D341Med (cell line): ENCODE data around the gene SPON1.
"Not testable (repeated sequence)": the region's sequence is repeated elsewhere in the genome, so short reads cannot be mapped to it uniquely, and the experiment has no call there.

Experiments used
- DNase-seq: peaks from one replicate; pipeline ENCODE4 v3.0.0; 2012; ENCODE audit warnings: low spot score

The SPON1 gene

DNA sequence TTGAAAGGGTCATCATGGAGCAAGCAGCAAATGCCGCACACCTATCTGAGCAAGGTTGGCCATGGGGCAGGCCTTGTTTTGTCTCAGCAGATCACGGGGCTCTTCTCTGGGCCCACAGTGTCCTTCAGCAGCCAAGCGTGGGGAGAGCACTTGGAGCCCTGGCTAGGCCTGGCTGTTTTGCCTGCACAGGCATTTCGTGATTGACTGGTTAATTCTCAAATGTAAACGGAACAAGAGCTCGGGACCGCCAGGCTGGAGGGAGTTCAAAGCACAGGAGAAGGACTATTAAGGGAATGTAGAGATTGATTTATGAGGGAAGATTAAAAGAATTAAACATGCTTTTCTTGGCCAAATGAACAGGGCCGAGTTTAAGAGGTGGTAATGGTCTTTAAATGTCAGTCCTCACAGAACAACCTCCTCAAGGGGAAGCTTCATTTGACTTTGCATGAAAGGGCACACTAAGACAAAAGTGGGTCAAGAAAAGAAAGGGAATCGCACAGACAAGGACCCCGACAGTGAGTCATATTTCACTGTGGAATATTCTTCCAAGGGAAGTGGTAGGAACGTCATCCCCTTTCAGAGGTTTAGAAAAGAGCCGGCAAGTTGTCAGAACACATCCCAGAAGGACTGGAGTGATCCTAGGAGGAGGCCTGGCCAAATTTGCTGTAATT, 20.7 kb downstream of the SPON1 start:
- no peak for DNase-seq

DNA sequence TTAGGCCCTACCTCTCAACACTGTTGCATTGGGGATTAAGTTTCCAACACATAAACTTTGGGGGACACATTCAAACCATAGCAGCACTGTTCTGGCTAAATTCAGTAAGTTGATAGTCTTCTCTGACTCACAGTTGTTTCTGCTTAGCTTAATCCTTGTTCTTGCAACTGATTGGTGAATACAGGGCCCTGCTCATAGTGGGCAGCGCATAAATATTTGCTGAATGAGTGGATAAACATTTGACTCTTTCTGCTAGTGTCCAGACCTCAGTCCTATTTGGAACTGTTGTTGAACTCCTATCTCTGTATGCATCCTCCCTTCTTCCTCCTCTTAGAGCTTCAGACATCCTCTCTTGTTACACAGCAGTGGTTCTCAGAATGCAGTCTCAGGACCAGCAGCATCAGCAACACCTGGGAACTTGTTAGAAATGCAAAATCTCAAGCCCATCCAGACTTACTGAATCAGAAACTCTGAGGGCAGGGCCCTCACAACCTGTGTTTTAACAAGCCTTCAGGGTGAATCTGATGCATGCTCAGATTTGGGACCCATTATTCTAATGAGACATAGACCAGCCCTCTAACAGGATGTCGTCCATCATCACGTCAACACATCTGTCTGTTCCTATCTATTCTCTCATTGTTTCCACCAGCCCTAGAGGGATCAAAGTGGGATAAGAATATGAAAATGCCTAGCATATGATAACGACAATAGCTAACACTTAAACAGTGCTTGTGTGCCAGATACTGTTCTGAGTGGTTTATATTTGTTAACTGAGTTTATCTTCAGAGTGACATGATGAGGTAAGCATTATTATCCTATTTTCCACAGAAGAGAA, 22.3 kb downstream of the SPON1 start:
- no peak for DNase-seq

- not testable (repeated sequence) for DNase-seq
Measured at GRCh38 chr11:13986695-13987094, 24.2 kb downstream of the SPON1 start.

GRCh38 chr11:13992158-13992856, 29.8 kb downstream of the SPON1 start:
- DNase-seq: not testable (repeated sequence)

DNA sequence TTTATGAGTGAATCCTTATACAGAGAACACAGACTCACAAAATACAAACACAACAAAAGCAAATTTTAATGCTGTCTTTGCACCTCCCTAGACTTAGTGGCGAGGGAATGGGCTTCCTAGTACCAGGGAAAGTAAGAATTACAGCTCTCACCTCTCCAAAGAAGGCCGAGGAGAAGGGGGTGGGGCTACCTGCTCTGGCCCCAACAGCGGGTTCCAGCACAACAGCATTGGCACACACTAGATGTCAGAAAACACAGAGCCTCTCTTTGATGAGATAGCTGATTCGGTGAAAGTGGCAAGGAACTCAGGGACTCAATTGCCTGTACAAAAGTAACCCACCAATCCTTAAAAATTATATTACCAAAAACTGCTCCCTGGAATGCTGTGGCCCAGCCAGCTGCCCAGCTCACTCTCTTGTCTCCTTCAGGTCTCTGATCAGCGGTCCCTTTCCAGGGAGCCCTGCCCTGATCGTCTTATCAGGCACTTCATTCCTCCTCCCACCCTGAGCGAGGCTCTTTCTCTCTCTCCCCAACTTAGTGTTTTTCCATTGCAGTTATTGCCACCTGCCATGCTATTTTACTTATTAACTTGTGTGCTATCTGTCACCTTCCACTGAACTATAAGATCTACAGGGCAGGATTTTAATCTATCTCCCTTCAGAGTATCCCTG, 30.7 kb downstream of the SPON1 start:
- DNase-seq: no peak

DNA sequence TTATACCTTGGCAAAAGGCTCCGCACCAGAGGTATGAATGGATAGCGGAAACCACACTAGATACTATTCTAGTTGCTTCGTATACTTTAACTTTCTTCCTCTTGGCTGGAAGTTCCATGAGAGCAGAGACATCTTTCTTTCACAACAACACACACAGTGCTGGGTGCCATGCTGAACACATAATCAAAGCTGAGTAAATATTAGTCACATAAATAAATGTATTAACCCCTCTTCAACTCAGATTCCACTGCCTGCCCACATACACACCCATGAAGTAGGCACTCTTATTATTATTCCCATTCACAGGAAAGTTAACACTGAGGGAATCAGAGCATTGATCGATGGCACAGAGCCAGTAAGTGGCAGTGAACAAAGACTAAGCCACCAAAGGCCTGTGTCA, 35.4 kb downstream of the SPON1 start:
- DNase-seq: no peak

- no peak for DNase-seq
Measured at GRCh38 chr11:13999704-14000103, 37.2 kb downstream of the SPON1 start.

GRCh38 chr11:14001597-14001996, 39.1 kb downstream of the SPON1 start:
- DNase-seq: no peak

DNA sequence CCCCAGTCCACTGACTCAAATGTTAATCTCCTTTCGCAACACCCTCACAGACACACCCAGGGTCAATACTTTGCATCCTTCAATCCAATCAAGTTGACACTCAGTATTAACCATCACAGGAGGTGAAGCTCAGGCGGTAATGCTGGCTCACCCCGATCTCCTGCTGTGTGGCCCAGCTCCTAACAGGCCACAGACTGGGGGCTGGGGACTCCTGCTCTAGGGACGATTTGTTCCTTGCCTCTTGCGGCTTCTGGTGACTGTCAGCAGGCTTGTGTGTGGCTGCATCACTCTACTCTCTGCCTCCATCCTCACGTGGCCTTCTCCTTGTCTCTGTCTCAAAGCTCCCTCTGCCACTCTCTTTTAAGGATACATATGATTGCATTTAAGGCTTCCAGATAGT, 45.0 kb downstream of the SPON1 start:
- no peak for DNase-seq

DNA sequence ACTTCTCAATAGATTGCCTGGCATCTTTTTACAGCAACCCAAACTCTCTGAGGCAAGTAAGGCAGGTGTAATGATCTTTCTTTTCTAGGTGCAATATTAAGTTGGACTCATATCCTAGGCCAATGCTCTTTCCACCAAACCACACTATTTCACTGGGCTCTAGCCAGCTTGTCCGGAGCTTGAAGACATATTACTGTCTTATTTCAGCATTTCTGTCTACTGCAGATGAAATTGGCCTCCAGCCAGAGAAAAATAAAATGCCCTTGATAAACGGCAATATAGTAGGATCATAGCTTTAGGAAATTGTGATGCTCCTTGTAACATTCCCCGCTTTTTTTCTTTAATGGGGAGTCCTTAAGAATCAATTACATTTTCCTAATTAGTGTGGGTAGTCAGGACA, 48.1 kb downstream of the SPON1 start:
- DNase-seq: no peak

DNA sequence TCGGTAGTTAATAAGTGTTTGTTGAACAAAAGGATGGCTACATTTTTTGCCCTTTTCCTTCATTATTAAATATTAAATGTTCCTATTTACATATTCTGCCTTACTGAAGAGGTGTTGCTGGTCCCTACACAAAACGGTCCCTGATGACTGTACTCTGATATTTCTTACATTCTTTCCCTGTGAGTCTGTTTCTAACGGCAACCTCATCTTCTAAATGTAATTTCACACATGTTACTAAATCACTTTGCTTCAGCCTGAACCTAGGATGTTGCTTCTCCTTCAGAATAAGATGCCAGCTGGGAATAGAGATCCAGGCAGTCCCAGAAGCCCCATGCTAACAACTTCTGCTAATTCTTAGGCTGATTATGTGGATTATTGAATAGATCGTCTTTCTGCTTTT, 50.3 kb downstream of the SPON1 start:
- DNase-seq: peak; percentile 41

- DNase-seq: no peak
Measured at GRCh38 chr11:14015711-14016110, 53.2 kb downstream of the SPON1 start.

DNA sequence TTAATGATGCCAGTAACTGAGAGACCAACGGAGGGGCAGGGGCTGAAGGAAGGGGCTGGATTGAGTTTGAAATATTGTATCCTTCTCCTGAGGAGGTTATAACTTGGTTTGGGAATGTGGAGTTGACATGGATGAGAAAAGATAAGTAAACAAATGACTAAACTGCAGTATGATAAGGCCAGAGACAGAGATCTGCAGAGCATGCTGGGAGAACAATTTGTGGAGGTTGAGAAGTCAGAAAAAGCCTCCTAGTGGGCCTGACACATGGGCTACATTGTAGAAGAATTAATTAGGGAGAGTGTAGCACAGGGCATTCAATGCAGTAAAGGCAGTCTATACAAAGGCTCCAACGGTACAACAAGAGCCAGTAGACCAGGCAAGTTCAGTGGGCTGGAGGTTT, 55.9 kb downstream of the SPON1 start:
- DNase-seq: no peak

- DNase-seq: no peak
Measured at GRCh38 chr11:14021738-14022137, 59.2 kb downstream of the SPON1 start.

GRCh38 chr11:14022251-14022650, 59.7 kb downstream of the SPON1 start:
- DNase-seq: no peak

DNA sequence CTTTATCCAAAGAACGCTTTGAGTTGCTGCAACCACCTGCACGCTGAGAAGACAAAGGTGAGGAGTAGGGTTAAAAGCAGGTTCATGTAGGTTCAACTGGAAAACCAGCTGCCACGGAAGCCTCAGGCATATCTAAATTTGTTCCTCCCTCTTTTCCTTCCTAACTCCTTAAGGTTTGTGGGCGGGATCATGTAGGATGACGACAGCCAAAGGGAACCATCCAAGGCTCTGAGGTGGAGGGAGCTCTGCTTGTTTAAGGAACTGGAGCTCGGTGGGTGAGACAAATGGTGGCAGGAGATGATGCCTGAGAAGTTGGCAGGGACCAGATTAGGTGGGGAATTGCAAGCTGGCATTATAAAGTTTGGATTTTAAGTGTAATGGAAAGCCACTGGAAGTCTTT, 60.3 kb downstream of the SPON1 start:
- no peak for DNase-seq

DNA sequence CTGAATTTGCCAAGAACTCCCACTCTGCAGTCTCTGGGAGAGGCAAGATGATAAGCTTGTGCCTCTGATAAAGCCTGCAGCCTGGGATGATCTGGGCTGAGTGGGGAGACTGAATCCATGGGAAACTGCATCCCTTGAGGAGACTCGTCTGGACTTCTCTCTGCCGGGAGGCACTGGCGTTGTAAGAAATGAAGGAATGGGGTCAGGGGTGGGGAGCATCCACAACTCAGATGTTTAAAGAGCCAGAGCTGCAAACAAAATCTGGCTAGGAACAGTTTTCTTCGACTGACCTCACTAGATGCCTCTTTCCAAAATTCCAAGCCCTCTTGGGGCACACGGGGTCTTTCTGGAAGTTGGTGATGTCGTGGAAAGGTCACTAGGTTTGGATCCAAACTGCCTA, 64.4 kb downstream of the SPON1 start:
- no peak for DNase-seq

DNA sequence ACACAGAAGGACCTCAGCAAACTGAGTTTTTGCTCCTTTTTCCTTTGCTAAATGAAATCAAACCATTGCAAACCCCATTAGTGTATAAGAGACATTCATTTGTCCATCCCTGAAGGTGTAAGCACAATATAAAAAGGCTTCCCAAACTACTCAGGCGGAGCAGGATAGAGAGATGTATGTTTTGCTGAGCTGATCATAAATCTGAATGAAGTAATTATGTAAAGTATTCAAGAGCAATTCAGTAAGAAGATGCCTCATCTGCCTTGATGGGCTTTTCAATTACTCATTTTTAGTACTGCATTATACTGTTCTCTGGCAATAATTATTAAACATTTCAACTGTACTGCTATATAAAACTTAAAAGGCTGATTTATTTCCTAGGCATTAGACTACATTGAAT, 65.0 kb downstream of the SPON1 start:
- DNase-seq: no peak

DNA sequence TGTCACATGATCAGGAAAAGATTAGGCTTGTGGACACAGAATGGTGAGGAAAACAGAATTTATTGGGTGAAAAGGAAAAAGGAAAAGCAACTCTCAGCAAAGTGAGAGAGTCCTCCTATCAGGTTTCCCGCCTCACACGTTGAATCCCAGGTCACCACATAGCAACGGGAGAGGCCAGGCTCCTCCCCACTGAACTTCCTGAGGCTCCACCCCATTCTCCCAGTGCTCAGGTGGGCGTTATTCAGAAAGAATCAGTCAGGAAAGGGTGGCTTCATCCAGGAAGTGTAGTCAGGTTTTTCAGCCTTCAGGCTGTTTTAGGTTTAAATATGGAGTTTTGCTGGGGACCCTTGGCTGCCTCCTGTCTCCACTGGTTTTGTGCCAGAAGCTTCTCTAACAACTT, 66.9 kb downstream of the SPON1 start:
- no peak for DNase-seq

DNA sequence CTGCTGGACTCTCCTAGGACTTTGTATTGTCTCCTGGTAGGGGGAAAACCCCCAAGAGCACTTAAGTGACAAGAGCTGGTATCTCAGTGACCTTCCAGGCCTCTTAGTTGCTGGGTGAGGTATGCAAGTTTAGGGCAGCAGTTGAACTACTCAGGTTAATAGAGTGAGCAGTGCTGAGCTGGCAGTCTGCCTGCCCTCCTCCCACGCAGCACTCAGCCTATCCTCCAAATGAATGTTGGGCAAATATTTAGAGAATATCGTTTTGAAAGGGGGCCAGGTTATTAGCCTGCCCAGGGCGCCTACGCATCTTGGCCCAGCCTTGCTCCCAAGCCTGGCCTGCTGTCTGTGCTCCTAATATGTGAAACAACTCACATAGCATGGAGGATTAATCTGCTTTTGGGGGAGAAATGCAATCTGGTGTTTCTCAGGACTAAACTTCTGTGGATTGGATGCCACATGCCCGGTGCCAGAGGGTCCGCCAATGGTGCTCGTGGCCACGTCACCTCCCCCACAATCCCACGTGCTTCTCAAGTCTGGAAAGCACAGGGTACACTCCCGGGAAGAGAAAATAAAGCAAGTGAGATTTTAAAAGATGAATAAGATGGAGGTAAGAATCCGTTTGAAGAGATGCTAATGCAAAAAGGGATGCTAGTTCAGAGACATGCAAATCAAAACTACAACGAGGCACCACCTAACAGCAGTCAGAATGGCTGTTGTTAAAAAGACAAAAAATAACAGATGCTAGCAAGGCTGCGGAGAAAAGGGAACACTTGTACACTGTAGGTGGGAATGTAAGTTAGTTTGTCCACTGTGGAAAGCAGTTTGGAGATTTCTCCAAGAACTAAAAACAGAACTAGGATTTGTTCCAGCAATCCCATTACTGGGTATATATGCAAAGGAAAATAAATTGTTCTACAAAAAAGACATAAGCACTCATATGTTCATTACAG, 67.7 kb downstream of the SPON1 start:
- DNase-seq: peak; percentile 34

DNA sequence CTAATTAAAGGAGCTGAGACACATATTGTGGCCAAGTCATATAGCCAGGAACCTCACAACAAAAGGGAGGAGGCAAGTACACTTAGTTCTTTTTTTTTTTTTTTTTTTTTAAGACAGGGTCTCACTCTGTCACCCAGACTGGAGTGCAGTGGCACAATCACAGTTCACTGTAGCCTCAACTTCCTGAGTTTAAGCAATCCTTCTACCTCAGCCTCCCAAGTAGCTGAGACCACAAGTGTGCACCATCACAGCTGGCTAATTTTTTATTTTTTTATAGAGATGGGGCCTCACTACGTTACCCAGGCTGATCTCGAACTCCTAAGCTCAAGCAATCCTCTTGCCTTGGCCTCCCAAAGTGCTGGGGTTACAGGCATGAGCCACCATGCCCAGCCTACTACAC, 73.0 kb downstream of the SPON1 start:
- not testable (repeated sequence) for DNase-seq
